Osteocyte (in vitro differentiated cells): ENCODE measurements around the gene BORCS5. TPM values are rescaled to one million over a fixed set of nuclear protein-coding genes. Genes with fewer than 3 reads are reported as not detected.

ENCODE experiments used
- DNase-seq: peaks from one replicate; pipeline ENCODE4 v3.0.0; 2021; ENCODE audit warnings: mixed read lengths; ENCODE audit not compliant: unreplicated experiment; ENCODE audit errors: extremely low spot score
- H3K27ac Mint-ChIP-seq: one replicate; pipeline ENCODE4 v1.8.0; 2021; ENCODE audit warnings: mild to moderate bottlenecking, mixed read lengths; ENCODE audit not compliant: unreplicated experiment
- H3K27me3 Mint-ChIP-seq: one replicate; pipeline ENCODE4 v1.8.0; 2021; ENCODE audit warnings: mixed read lengths; ENCODE audit not compliant: unreplicated experiment
- H3K36me3 Mint-ChIP-seq: one replicate; pipeline ENCODE4 v1.8.0; 2021; ENCODE audit warnings: mixed read lengths; ENCODE audit not compliant: unreplicated experiment
- H3K4me1 Mint-ChIP-seq: one replicate; pipeline ENCODE4 v1.8.0; 2021; ENCODE audit warnings: mixed read lengths; ENCODE audit not compliant: unreplicated experiment
- H3K4me3 Mint-ChIP-seq: one replicate; pipeline ENCODE4 v1.8.0; 2021; ENCODE audit warnings: mild to moderate bottlenecking, moderate library complexity, mixed read lengths; ENCODE audit not compliant: unreplicated experiment
- H3K9me3 Mint-ChIP-seq: one replicate; pipeline ENCODE4 v1.8.0; 2021; ENCODE audit warnings: mixed read lengths; ENCODE audit not compliant: unreplicated experiment
- total RNA-seq: library from RNA; stranded (reverse); gene quantifications from 2 replicates; pipeline ENCODE4 v1.2.1, GENCODE V29; 2021
- TF ChIP-seq, protein P1 (sequence below): fragments of 200-600 bp; sonication (generic); IDR thresholded peaks from 2 replicates; pipeline ENCODE4 v1.5.0; 2021; ENCODE audit warnings: antibody characterized with exemption, mild to moderate bottlenecking, moderate library complexity

The BORCS5 gene
- total RNA-seq, 1 donor from 2014 or later: 16.7 TPM

- Mint-ChIP-seq H3K27me3 (no peaks in the 10 kb centered on the region), H3K36me3 (no peaks in the 10 kb centered on the region), H3K4me1 (peaks cover 8% of the 10 kb centered on the region), H3K27ac (no peak overlapping the region), H3K4me3 (no peak overlapping the region), H3K9me3 (no peaks in the 10 kb centered on the region)
- TF ChIP-seq, protein P1, sequence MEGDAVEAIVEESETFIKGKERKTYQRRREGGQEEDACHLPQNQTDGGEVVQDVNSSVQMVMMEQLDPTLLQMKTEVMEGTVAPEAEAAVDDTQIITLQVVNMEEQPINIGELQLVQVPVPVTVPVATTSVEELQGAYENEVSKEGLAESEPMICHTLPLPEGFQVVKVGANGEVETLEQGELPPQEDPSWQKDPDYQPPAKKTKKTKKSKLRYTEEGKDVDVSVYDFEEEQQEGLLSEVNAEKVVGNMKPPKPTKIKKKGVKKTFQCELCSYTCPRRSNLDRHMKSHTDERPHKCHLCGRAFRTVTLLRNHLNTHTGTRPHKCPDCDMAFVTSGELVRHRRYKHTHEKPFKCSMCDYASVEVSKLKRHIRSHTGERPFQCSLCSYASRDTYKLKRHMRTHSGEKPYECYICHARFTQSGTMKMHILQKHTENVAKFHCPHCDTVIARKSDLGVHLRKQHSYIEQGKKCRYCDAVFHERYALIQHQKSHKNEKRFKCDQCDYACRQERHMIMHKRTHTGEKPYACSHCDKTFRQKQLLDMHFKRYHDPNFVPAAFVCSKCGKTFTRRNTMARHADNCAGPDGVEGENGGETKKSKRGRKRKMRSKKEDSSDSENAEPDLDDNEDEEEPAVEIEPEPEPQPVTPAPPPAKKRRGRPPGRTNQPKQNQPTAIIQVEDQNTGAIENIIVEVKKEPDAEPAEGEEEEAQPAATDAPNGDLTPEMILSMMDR: no peak
- no peak for DNase-seq
Measured at GRCh38 chr12:12450043-12450471, 93.2 kb downstream of the BORCS5 start.

DNA sequence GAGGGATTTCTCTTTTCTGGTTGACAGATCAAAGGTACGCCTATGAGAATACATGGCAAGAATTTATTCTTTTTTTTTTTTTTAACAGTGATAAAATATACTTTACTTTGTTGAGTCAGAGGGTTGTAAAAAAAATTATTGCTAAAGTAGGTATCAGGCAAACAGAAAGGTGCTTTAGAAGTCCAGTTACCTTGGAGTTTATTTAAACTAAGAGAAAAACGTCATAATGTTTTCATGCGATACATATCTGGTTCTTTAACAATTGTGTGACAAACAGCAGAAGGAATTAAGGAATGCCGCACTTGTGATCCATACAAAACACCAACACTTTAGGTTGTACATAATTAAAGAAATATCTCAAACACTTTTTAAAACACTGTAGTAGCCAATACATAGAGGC, 94.2 kb downstream of the BORCS5 start:
- no peaks in the 10 kb centered on the region for H3K36me3 Mint-ChIP-seq
- DNase-seq: no peak
- TF ChIP-seq, protein P1: no peak
- no peak overlapping the region for H3K4me3 Mint-ChIP-seq
- H3K9me3 Mint-ChIP-seq: no peaks in the 10 kb centered on the region
- H3K27ac Mint-ChIP-seq: no peak overlapping the region
- peaks cover 8% of the 10 kb centered on the region for H3K4me1 Mint-ChIP-seq
- no peaks in the 10 kb centered on the region for H3K27me3 Mint-ChIP-seq

DNA sequence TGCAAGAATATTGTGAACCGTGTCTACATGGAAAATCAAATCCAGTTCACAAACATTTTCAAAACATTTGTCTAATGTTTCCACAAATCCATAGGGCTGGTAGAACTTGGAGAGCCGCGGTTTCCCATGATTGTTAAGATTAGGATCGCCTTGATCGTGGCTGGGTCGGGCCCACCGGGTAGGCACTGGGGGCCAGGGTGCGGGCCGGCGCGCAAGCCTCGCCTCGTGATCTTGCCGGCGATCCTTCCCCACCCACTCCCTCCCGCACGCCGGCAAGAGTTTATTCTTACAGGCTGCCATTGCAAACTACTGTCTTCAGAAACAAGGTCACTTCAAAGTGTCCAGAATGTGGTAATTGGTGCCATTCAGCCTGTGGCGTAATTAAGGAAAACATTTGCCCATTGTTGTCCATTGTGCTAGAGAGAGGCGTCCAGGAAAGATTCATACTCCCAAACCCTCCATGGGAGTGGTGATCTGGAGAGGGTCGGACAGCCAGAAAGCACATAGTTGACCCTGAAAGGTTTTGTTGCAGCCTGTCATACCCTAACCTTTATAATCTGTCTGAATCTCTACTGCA, 95.5 kb downstream of the BORCS5 start:
- H3K27ac Mint-ChIP-seq: no peak overlapping the region
- H3K4me1 Mint-ChIP-seq: peaks cover 13% of the 10 kb centered on the region
- H3K9me3 Mint-ChIP-seq: no peaks in the 10 kb centered on the region
- no peak overlapping the region for H3K4me3 Mint-ChIP-seq
- H3K27me3 Mint-ChIP-seq: no peaks in the 10 kb centered on the region
- H3K36me3 Mint-ChIP-seq: no peaks in the 10 kb centered on the region
- DNase-seq: no peak
- TF ChIP-seq, protein P1: no peak

- TF ChIP-seq, protein P1: no peak
- Mint-ChIP-seq H3K27ac (no peak overlapping the region), H3K27me3 (no peaks in the 10 kb centered on the region), H3K4me1 (peaks cover 20% of the 10 kb centered on the region), H3K4me3 (no peak overlapping the region), H3K9me3 (no peaks in the 10 kb centered on the region), H3K36me3 (no peaks in the 10 kb centered on the region)
- no peak for DNase-seq
Measured at GRCh38 chr12:12453635-12454034, 96.8 kb downstream of the BORCS5 start.

DNA sequence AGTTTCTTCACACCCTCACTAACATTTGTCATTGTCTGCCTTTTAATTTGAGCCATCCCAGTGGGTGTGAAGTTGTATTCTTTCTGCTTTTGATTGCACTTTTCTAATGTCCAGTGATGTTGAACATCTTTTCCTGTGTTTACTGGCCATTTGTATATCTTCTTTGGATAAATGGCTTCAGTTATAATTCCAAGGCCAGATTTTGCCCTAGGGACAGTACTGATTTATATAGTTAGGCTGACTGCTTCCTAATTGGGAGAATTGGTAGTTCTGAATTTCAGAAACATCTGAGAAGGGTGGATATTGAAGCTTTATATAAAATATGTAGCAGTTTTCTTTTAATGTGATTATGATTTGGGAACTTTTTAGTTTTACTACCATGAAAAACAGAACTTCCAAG, 97.4 kb downstream of the BORCS5 start:
- DNase-seq: no peak
- Mint-ChIP-seq H3K27me3 (no peaks in the 10 kb centered on the region), H3K9me3 (no peaks in the 10 kb centered on the region), H3K4me1 (peaks cover 18% of the 10 kb centered on the region), H3K36me3 (no peaks in the 10 kb centered on the region), H3K4me3 (no peak overlapping the region), H3K27ac (no peak overlapping the region)
- TF ChIP-seq, protein P1: no peak
